ENCODE data around the gene HPSE2.

The HPSE2 gene

GRCh38 chr10:98477861-98478260, 757.8 kb downstream of the HPSE2 start:
- Histone ChIP-seq H3K27me3 (replicated peaks) (no peaks in the 10 kb centered on the region), H3K36me3 (replicated peaks) (no peaks in the 10 kb centered on the region), H3K4me3 (ENCODE audit: low read depth, low read length) (no peak overlapping the region), H3K27ac (no peak overlapping the region)
- no peak for TF ChIP-seq CTCF (IDR thresholded peaks at IDR 0.05; ENCODE audit: low read depth, low read length, missing control alignments)
- in situ Hi-C loops (cut with HindIII; ENCODE audit: low pct_ligation_motif_present, low sequenced_read_pairs): no loop called here
- DNase-seq: no peak

GRCh38 chr10:98474628-98475027, 761.0 kb downstream of the HPSE2 start:
- no peak for DNase-seq
- H3K27ac ChIP-seq: no peak overlapping the region
- in situ Hi-C loops (cut with HindIII; ENCODE audit: low pct_ligation_motif_present, low sequenced_read_pairs): no loop called here
- no peaks in the 10 kb centered on the region for H3K27me3 ChIP-seq (replicated peaks)
- no peak overlapping the region for H3K4me3 ChIP-seq (ENCODE audit: low read depth, low read length)
- H3K36me3 ChIP-seq (replicated peaks): no peaks in the 10 kb centered on the region
- TF ChIP-seq CTCF (IDR thresholded peaks at IDR 0.05; ENCODE audit: low read depth, low read length, missing control alignments): no peak

- no peak for TF ChIP-seq CTCF (IDR thresholded peaks at IDR 0.05; ENCODE audit: low read depth, low read length, missing control alignments)
- Histone ChIP-seq H3K27ac (no peak overlapping the region), H3K27me3 (replicated peaks) (no peaks in the 10 kb centered on the region), H3K4me3 (ENCODE audit: low read depth, low read length) (no peak overlapping the region), H3K36me3 (replicated peaks) (no peaks in the 10 kb centered on the region)
- no peak for DNase-seq
- in situ Hi-C loops (cut with HindIII; ENCODE audit: low pct_ligation_motif_present, low sequenced_read_pairs): no loop called here
These were observed 763.5 kb downstream of the HPSE2 start for GRCh38 chr10:98472196-98472595.

GRCh38 chr10:98470850-98471249, 764.8 kb downstream of the HPSE2 start:
- no peaks in the 10 kb centered on the region for H3K36me3 ChIP-seq (replicated peaks)
- no peak overlapping the region for H3K27ac ChIP-seq
- in situ Hi-C loops (cut with HindIII; ENCODE audit: low pct_ligation_motif_present, low sequenced_read_pairs): no loop called here
- H3K27me3 ChIP-seq (replicated peaks): no peaks in the 10 kb centered on the region
- H3K4me3 ChIP-seq (ENCODE audit: low read depth, low read length): no peak overlapping the region
- no peak for DNase-seq
- no peak for TF ChIP-seq CTCF (IDR thresholded peaks at IDR 0.05; ENCODE audit: low read depth, low read length, missing control alignments)

GRCh38 chr10:98469001-98469931, 766.4 kb downstream of the HPSE2 start:
- Histone ChIP-seq H3K4me3 (ENCODE audit: low read depth, low read length) (no peak overlapping the region), H3K27me3 (replicated peaks) (no peaks in the 10 kb centered on the region), H3K36me3 (replicated peaks) (no peaks in the 10 kb centered on the region), H3K27ac (no peak overlapping the region)
- no peak for DNase-seq
- no peak for TF ChIP-seq CTCF (IDR thresholded peaks at IDR 0.05; ENCODE audit: low read depth, low read length, missing control alignments)
- in situ Hi-C loops (cut with HindIII; ENCODE audit: low pct_ligation_motif_present, low sequenced_read_pairs): no loop called here
